HEK293 (cell line): Measurements from ENCODE around the gene OBSL1.
A peak's percentile ranks its signal among the peaks of the same experiment; 100 is the strongest.

Experiments used
- BCL6B ChIP-seq: fragments of 450-650 bp; formaldehyde crosslinking; IDR thresholded peaks from 2 replicates; pipeline ENCODE4 v1.5.1; 2017; ENCODE audit warnings: missing biosample characterization, missing genetic modification characterization
- KLF1 ChIP-seq: fragments of 450-650 bp; formaldehyde crosslinking; IDR thresholded peaks from 2 replicates; pipeline ENCODE4 v1.5.1; 2016; ENCODE audit warnings: missing biosample characterization, missing genetic modification characterization
- KLF9 ChIP-seq: fragments of 450-650 bp; formaldehyde crosslinking; IDR thresholded peaks from 2 replicates; pipeline ENCODE4 v1.5.1; 2016; ENCODE audit warnings: missing biosample characterization, missing genetic modification characterization, low read depth
- SALL2 ChIP-seq: fragments of 450-650 bp; formaldehyde crosslinking; IDR thresholded peaks from 2 replicates; pipeline ENCODE4 v1.5.0; 2017; ENCODE audit warnings: missing biosample characterization, mild to moderate bottlenecking, missing genetic modification characterization, borderline replicate concordance
- SP2 ChIP-seq: fragments of 450-650 bp; formaldehyde crosslinking; IDR thresholded peaks from 2 replicates; pipeline ENCODE4 v1.5.1; 2016; ENCODE audit warnings: missing biosample characterization, missing genetic modification characterization
- TCF7L2 ChIP-seq: IDR thresholded peaks from 2 replicates; pipeline ENCODE4 v1.6.1; 2011; ENCODE audit warnings: low read depth, mild to moderate bottlenecking, inconsistent platforms, low read length, moderate library complexity, borderline replicate concordance
- TRIM28 ChIP-seq: IDR thresholded peaks from 2 replicates; pipeline ENCODE4 v1.6.1; 2011; ENCODE audit warnings: low read length, control low read depth, borderline replicate concordance
- ZFP41 ChIP-seq: fragments of 450-650 bp; formaldehyde crosslinking; IDR thresholded peaks from 2 replicates; pipeline ENCODE4 v1.5.1; 2016; ENCODE audit warnings: missing biosample characterization, missing genetic modification characterization, borderline replicate concordance
- ZNF121 ChIP-seq: fragments of 450-650 bp; formaldehyde crosslinking; IDR thresholded peaks from 2 replicates; pipeline ENCODE4 v1.5.1; 2016; ENCODE audit warnings: missing biosample characterization, missing genetic modification characterization
- ZNF155 ChIP-seq: fragments of 450-650 bp; formaldehyde crosslinking; IDR thresholded peaks from 2 replicates; pipeline ENCODE4 v1.5.1; 2016; ENCODE audit warnings: missing biosample characterization, missing genetic modification characterization
- ZNF19 ChIP-seq: fragments of 450-650 bp; formaldehyde crosslinking; IDR thresholded peaks from 2 replicates; pipeline ENCODE4; 2016; ENCODE audit warnings: missing biosample characterization, missing genetic modification characterization, low read depth
- ZNF211 ChIP-seq: fragments of 450-650 bp; formaldehyde crosslinking; IDR thresholded peaks from 2 replicates; pipeline ENCODE4 v1.5.1; 2016; ENCODE audit warnings: low read depth, missing biosample characterization, missing genetic modification characterization
- ZNF214 ChIP-seq: fragments of 450-650 bp; formaldehyde crosslinking; IDR thresholded peaks from 2 replicates; pipeline ENCODE4 v1.5.1; 2017; ENCODE audit warnings: missing biosample characterization, mild to moderate bottlenecking, missing genetic modification characterization, borderline replicate concordance
- ZNF248 ChIP-seq: fragments of 450-650 bp; formaldehyde crosslinking; IDR thresholded peaks from 2 replicates; pipeline ENCODE4 v1.5.1; 2017; ENCODE audit warnings: missing biosample characterization, missing genetic modification characterization
- ZNF302 ChIP-seq: fragments of 450-650 bp; formaldehyde crosslinking; IDR thresholded peaks from 2 replicates; pipeline ENCODE4 v1.5.1; 2016; ENCODE audit warnings: missing biosample characterization, missing genetic modification characterization, low read depth
- ZNF335 ChIP-seq: fragments of 450-650 bp; formaldehyde crosslinking; conservative IDR thresholded peaks from 2 replicates; pipeline ENCODE4 v1.5.1; 2016; ENCODE audit warnings: missing biosample characterization, missing genetic modification characterization
- ZNF341 ChIP-seq: fragments of 450-650 bp; formaldehyde crosslinking; IDR thresholded peaks from 2 replicates; pipeline ENCODE4; 2016; ENCODE audit warnings: low read depth, missing biosample characterization, missing genetic modification characterization
- ZNF404 ChIP-seq: fragments of 450-650 bp; formaldehyde crosslinking; IDR thresholded peaks from 2 replicates; pipeline ENCODE4 v1.5.1; 2017; ENCODE audit warnings: missing biosample characterization, missing genetic modification characterization
- ZNF521 ChIP-seq: fragments of 450-650 bp; formaldehyde crosslinking; IDR thresholded peaks from 2 replicates; pipeline ENCODE4 v1.5.1; 2017; ENCODE audit warnings: missing biosample characterization, mild to moderate bottlenecking, missing genetic modification characterization
- ZNF837 ChIP-seq: fragments of 450-650 bp; formaldehyde crosslinking; IDR thresholded peaks from 2 replicates; pipeline ENCODE4 v1.5.1; 2016; ENCODE audit warnings: missing biosample characterization, missing genetic modification characterization
- ZSCAN16 ChIP-seq: fragments of 450-650 bp; formaldehyde crosslinking; IDR thresholded peaks from 2 replicates; pipeline ENCODE4 v1.5.1; 2016; ENCODE audit warnings: missing biosample characterization, missing genetic modification characterization
- ZSCAN23 ChIP-seq: fragments of 450-650 bp; formaldehyde crosslinking; IDR thresholded peaks from 2 replicates; pipeline ENCODE4 v1.5.1; 2016; ENCODE audit warnings: missing biosample characterization, missing genetic modification characterization
- TF ChIP-seq, protein P1 (sequence below): IDR thresholded peaks from 2 replicates; pipeline ENCODE4 v1.6.1; 2011; ENCODE audit warnings: mild to moderate bottlenecking, low read depth, low read length, borderline replicate concordance
- TF ChIP-seq, protein P2 (sequence below): fragments of 450-650 bp; formaldehyde crosslinking; IDR thresholded peaks from 2 replicates; pipeline ENCODE4 v1.5.1; 2016; ENCODE audit warnings: missing biosample characterization, missing genetic modification characterization
- TF ChIP-seq, protein P3 (sequence below): fragments of 450-650 bp; formaldehyde crosslinking; IDR thresholded peaks from 2 replicates; pipeline ENCODE4 v1.5.1; 2016; ENCODE audit warnings: missing biosample characterization, missing genetic modification characterization, borderline replicate concordance

OBSL1 gene

GRCh38 chr2:219552382-219553167 lies 18.8 kb downstream of the OBSL1 start (continued):
- TF ChIP-seq ZNF302, result no peak
- no peak for TF ChIP-seq ZNF521
- TF ChIP-seq, protein P1, sequence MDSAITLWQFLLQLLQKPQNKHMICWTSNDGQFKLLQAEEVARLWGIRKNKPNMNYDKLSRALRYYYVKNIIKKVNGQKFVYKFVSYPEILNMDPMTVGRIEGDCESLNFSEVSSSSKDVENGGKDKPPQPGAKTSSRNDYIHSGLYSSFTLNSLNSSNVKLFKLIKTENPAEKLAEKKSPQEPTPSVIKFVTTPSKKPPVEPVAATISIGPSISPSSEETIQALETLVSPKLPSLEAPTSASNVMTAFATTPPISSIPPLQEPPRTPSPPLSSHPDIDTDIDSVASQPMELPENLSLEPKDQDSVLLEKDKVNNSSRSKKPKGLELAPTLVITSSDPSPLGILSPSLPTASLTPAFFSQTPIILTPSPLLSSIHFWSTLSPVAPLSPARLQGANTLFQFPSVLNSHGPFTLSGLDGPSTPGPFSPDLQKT, result no peak
- TF ChIP-seq ZSCAN23 (tag by site-specific recombination), result no peak
- TF ChIP-seq SP2 (tag by site-specific recombination), result peak; percentile 81
- TF ChIP-seq ZNF214, result no peak
- no peak for TF ChIP-seq ZNF155 (tag by site-specific recombination)
- TF ChIP-seq ZNF335, result peak; percentile 47; the same call in 1 of the 2 replicates
- no peak for TF ChIP-seq ZNF121
- TF ChIP-seq, protein P2, sequence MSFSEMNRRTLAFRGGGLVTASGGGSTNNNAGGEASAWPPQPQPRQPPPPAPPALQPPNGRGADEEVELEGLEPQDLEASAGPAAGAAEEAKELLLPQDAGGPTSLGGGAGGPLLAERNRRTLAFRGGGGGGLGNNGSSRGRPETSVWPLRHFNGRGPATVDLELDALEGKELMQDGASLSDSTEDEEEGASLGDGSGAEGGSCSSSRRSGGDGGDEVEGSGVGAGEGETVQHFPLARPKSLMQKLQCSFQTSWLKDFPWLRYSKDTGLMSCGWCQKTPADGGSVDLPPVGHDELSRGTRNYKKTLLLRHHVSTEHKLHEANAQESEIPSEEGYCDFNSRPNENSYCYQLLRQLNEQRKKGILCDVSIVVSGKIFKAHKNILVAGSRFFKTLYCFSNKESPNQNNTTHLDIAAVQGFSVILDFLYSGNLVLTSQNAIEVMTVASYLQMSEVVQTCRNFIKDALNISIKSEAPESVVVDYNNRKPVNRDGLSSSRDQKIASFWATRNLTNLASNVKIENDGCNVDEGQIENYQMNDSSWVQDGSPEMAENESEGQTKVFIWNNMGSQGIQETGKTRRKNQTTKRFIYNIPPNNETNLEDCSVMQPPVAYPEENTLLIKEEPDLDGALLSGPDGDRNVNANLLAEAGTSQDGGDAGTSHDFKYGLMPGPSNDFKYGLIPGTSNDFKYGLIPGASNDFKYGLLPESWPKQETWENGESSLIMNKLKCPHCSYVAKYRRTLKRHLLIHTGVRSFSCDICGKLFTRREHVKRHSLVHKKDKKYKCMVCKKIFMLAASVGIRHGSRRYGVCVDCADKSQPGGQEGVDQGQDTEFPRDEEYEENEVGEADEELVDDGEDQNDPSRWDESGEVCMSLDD (tag by site-specific recombination), result no peak
- TF ChIP-seq ZNF211, result no peak
- no peak for TF ChIP-seq ZNF341 (tag by site-specific recombination)
- no peak for TF ChIP-seq ZSCAN16 (tag by site-specific recombination)
- TF ChIP-seq SALL2 (tag by site-specific recombination), result no peak
- peak; percentile 100 for TF ChIP-seq KLF9
- TF ChIP-seq, protein P3, sequence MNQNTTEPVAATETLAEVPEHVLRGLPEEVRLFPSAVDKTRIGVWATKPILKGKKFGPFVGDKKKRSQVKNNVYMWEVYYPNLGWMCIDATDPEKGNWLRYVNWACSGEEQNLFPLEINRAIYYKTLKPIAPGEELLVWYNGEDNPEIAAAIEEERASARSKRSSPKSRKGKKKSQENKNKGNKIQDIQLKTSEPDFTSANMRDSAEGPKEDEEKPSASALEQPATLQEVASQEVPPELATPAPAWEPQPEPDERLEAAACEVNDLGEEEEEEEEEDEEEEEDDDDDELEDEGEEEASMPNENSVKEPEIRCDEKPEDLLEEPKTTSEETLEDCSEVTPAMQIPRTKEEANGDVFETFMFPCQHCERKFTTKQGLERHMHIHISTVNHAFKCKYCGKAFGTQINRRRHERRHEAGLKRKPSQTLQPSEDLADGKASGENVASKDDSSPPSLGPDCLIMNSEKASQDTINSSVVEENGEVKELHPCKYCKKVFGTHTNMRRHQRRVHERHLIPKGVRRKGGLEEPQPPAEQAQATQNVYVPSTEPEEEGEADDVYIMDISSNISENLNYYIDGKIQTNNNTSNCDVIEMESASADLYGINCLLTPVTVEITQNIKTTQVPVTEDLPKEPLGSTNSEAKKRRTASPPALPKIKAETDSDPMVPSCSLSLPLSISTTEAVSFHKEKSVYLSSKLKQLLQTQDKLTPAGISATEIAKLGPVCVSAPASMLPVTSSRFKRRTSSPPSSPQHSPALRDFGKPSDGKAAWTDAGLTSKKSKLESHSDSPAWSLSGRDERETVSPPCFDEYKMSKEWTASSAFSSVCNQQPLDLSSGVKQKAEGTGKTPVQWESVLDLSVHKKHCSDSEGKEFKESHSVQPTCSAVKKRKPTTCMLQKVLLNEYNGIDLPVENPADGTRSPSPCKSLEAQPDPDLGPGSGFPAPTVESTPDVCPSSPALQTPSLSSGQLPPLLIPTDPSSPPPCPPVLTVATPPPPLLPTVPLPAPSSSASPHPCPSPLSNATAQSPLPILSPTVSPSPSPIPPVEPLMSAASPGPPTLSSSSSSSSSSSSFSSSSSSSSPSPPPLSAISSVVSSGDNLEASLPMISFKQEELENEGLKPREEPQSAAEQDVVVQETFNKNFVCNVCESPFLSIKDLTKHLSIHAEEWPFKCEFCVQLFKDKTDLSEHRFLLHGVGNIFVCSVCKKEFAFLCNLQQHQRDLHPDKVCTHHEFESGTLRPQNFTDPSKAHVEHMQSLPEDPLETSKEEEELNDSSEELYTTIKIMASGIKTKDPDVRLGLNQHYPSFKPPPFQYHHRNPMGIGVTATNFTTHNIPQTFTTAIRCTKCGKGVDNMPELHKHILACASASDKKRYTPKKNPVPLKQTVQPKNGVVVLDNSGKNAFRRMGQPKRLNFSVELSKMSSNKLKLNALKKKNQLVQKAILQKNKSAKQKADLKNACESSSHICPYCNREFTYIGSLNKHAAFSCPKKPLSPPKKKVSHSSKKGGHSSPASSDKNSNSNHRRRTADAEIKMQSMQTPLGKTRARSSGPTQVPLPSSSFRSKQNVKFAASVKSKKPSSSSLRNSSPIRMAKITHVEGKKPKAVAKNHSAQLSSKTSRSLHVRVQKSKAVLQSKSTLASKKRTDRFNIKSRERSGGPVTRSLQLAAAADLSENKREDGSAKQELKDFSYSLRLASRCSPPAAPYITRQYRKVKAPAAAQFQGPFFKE (tag by site-specific recombination), result no peak
- TF ChIP-seq ZNF248, result no peak
- no peak for TF ChIP-seq ZNF837 (tag by site-specific recombination)
- TF ChIP-seq KLF1 (tag by site-specific recombination), result peak; percentile 97
- no peak for TF ChIP-seq ZFP41
- TF ChIP-seq ZNF404 (tag by site-specific recombination), result no peak
- TF ChIP-seq BCL6B (tag by site-specific recombination), result no peak
- TF ChIP-seq ZNF19 (tag by site-specific recombination), result no peak
- no peak for TF ChIP-seq TCF7L2
- no peak for TF ChIP-seq TRIM28
